ENCODE measurements around the gene MYO9A.

Gene MYO9A

DNA sequence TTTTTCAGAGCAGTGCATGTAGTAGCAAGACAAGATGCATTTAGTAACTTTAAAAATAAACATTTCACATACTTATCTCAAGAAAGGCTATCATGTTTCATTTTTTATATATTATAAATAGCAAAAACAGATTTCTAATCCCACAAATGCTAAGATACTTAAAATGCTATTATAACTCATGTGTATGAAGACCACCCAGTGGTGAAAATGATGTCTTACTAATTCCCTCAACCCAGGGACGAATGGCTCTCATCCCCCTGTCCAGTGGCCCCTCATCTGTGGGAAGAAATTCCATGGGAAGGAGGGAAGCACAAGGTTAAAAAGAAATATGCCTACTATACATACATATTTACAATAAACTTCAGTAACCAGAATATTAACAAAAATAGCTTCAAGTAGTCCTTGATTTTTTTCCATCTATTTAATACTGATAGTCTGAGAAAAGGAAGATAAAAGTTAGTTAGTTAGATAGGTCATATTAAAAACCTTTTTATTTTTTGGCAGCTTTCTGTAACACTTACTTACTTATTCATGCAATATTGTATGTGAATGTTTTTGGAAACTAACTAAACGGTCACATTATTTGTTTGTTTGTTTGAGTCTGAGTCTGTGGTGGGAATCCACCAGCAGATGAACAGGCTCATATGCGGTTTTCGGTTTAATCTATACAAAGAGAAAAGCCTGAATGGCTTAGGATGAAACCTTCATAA lies 292.8 kb downstream of the MYO9A start:
- no peak overlapping the region for H3K4me2 ChIP-seq (ENCODE audit: low read length)
- no peak overlapping the region for H3K9ac ChIP-seq (ENCODE audit: low read depth, low read length)
- peaks cover 72% of the 10 kb centered on the region for H3K36me3 ChIP-seq (ENCODE audit: insufficient read depth, low read length)
- H3K4me3 ChIP-seq (ENCODE audit: low read length): no peak overlapping the region
- H3K9me3 ChIP-seq (replicated peaks; ENCODE audit: low read length): peaks cover 19% of the 10 kb centered on the region
- no peaks in the 10 kb centered on the region for H3K27me3 ChIP-seq (ENCODE audit: control insufficient read depth, insufficient read depth, low read length)
- H3K4me1 ChIP-seq (ENCODE audit: control insufficient read depth, insufficient read depth, low read length): no peaks in the 10 kb centered on the region

DNA sequence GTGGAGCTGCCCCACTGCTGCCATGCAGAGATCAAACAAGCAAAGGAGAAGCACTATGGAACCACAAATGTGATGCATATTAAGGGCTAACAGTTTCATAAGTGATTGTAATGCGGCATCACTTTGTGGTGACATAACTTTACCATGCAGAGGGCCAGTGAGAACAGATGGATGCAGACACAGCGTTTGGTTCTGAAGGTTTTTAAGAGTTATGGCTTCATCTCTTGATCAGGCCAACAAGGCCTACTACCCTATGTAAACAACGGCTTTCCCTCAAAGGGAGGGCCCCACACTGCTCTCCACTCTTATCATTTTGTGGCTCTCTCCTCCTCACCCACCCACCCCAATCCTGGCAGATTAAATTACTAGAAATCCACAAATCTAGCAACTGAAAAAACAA lies 294.1 kb downstream of the MYO9A start:
- H3K36me3 ChIP-seq (ENCODE audit: insufficient read depth, low read length): peaks cover 74% of the 10 kb centered on the region
- H3K9ac ChIP-seq (ENCODE audit: low read depth, low read length): no peak overlapping the region
- no peak overlapping the region for H3K4me2 ChIP-seq (ENCODE audit: low read length)
- no peaks in the 10 kb centered on the region for H3K4me1 ChIP-seq (ENCODE audit: control insufficient read depth, insufficient read depth, low read length)
- peaks cover 25% of the 10 kb centered on the region for H3K9me3 ChIP-seq (replicated peaks; ENCODE audit: low read length)
- H3K4me3 ChIP-seq (ENCODE audit: low read length): no peak overlapping the region
- H3K27me3 ChIP-seq (ENCODE audit: control insufficient read depth, insufficient read depth, low read length): no peaks in the 10 kb centered on the region

DNA sequence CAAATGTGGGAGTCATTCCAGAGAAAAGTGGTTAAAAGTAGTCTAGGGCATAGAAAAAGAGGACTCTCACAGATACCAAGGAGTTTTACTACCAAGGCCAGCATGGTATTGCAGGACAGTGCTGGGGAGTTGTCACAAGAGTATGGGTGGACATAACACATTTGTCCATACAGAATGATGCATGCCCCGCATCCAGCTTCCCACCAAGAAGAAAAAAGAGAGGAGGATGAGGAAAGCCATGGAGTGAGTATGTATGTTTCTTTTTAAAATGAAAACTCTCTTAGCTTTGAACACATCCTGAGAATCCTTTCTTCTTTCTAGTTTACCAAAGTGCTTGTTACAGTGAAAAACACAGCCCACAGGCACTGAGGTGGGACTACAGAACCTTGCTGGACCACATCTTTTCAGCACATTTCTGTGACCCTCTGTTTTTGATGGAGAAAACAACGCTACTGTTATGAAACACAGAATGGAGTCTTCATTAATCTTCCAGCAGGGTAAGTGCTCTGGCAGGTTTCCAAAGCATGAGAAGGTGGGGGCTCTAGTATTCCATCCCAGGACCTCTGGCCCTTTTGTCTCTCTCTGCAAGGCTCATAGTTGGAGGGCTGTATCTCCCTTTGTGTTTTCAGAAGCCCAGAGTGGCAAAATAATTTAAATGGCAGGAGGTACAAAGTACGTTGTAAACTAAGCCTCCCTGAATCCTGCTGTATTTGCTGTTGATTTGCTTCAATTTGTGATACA lies 294.9 kb downstream of the MYO9A start:
- Histone ChIP-seq H3K36me3 (ENCODE audit: insufficient read depth, low read length) (peaks cover 67% of the 10 kb centered on the region), H3K4me1 (ENCODE audit: control insufficient read depth, insufficient read depth, low read length) (no peaks in the 10 kb centered on the region), H3K4me3 (ENCODE audit: low read length) (no peak overlapping the region), H3K27me3 (ENCODE audit: control insufficient read depth, insufficient read depth, low read length) (no peaks in the 10 kb centered on the region), H3K4me2 (ENCODE audit: low read length) (no peak overlapping the region), H3K9me3 (replicated peaks; ENCODE audit: low read length) (peaks cover 25% of the 10 kb centered on the region), H3K9ac (ENCODE audit: low read depth, low read length) (no peak overlapping the region)

DNA sequence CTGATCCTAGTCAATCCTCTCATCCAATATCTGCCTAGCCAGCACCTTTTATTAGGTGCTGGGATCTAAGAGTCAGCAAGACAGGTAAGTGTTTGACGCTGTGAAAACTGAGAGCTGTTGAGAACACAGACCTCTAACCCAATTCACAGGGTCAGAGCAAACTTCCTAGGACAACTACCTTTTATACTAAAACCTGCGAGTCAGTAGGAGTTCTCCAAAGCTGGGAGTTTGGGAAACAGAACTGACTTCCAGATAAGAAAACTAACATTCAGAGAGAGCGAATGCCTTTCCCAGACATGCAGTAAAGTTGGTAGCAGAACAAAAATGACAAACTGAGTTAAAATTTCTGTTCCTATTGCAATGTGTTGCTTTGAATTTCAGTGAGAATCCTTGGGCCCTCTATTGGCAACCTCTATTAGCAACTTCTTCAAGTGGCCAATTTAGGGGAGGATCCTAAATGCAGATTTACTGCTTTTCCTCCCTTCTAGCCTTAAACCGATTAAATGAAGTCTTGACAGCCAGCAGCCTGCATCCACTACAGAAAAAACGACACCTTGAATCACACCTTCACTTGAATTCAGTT lies 296.3 kb downstream of the MYO9A start:
- H3K9ac ChIP-seq (ENCODE audit: low read depth, low read length): no peak overlapping the region
- peaks cover 53% of the 10 kb centered on the region for H3K36me3 ChIP-seq (ENCODE audit: insufficient read depth, low read length)
- H3K4me2 ChIP-seq (ENCODE audit: low read length): no peak overlapping the region
- peaks cover 25% of the 10 kb centered on the region for H3K9me3 ChIP-seq (replicated peaks; ENCODE audit: low read length)
- no peak overlapping the region for H3K4me3 ChIP-seq (ENCODE audit: low read length)
- H3K4me1 ChIP-seq (ENCODE audit: control insufficient read depth, insufficient read depth, low read length): no peaks in the 10 kb centered on the region
- H3K27me3 ChIP-seq (ENCODE audit: control insufficient read depth, insufficient read depth, low read length): no peaks in the 10 kb centered on the region

DNA sequence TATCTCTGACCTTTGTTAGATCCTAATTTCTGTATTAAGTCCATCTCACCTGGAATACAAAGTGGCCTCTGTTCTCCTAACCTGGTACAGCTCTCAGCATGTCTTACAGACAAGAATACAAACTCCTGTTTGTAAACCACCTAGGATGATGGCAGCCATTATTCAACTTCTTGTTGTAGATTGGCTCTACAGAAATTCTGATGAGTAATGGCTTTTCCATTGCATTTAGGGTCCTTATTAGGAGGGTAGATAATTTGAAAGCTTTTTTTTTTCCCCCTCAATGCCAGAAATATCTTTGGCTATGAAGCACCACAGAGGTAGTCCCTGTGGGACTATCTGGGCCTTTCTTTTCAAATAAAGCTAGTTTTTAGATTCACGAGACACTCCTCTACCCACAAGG lies 297.8 kb downstream of the MYO9A start:
- Histone ChIP-seq H3K36me3 (ENCODE audit: insufficient read depth, low read length) (peaks cover 41% of the 10 kb centered on the region), H3K9ac (ENCODE audit: low read depth, low read length) (no peak overlapping the region), H3K4me1 (ENCODE audit: control insufficient read depth, insufficient read depth, low read length) (no peaks in the 10 kb centered on the region), H3K4me2 (ENCODE audit: low read length) (no peak overlapping the region), H3K27me3 (ENCODE audit: control insufficient read depth, insufficient read depth, low read length) (no peaks in the 10 kb centered on the region), H3K4me3 (ENCODE audit: low read length) (no peak overlapping the region), H3K9me3 (replicated peaks; ENCODE audit: low read length) (peaks cover 25% of the 10 kb centered on the region)

DNA sequence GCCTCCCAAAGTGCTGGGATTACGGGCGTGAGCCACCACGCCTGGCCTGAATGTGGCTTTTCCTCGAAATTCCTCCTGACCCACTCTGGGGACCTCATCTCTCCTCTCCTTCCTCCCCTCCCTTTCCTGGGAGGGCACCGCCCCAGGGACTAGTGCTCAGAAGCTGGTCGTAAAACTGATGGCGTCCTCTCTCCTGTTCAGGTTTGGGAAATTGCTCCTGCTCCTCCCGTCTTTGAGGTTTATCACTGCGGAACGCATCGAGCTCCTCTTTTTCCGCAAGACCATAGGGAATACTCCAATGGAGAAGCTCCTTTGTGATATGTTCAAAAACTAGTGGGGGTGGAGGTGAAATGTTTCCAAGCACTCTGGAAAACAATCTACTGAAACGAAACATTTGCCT lies 300.6 kb downstream of the MYO9A start:
- no peaks in the 10 kb centered on the region for H3K27me3 ChIP-seq (ENCODE audit: control insufficient read depth, insufficient read depth, low read length)

DNA sequence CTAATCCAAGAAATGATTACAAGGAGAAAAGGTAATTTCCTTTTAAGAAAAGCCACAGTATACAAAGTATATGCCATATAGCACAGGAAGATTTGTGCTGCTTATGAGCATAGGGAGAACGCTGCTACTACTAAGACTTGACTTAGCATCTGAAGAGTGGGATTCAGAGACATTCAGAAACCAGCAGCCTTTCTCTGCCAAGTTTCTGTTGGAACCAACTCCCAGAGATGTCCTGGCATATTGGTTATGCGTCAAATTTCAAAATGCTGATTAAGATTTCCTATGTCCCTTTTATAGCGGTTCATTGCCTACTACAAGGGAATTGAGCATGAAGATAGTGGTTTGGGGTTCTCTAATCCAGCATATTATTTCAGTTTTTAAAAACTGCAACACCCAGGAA lies 302.6 kb downstream of the MYO9A start:
- Histone ChIP-seq H3K4me2 (ENCODE audit: low read length) (no peak overlapping the region), H3K4me1 (ENCODE audit: control insufficient read depth, insufficient read depth, low read length) (no peaks in the 10 kb centered on the region), H3K4me3 (ENCODE audit: low read length) (no peak overlapping the region), H3K9me3 (replicated peaks; ENCODE audit: low read length) (peaks cover 7% of the 10 kb centered on the region), H3K27me3 (ENCODE audit: control insufficient read depth, insufficient read depth, low read length) (no peaks in the 10 kb centered on the region), H3K36me3 (ENCODE audit: insufficient read depth, low read length) (peaks cover 12% of the 10 kb centered on the region), H3K9ac (ENCODE audit: low read depth, low read length) (no peak overlapping the region)

More for the DNA sequence above, 300.6 kb downstream of the MYO9A start:
- H3K9me3 ChIP-seq (replicated peaks; ENCODE audit: low read length): peaks cover 17% of the 10 kb centered on the region
- no peak overlapping the region for H3K9ac ChIP-seq (ENCODE audit: low read depth, low read length)
- no peak overlapping the region for H3K4me3 ChIP-seq (ENCODE audit: low read length)
- no peaks in the 10 kb centered on the region for H3K4me1 ChIP-seq (ENCODE audit: control insufficient read depth, insufficient read depth, low read length)
- peaks cover 23% of the 10 kb centered on the region for H3K36me3 ChIP-seq (ENCODE audit: insufficient read depth, low read length)
- no peak overlapping the region for H3K4me2 ChIP-seq (ENCODE audit: low read length)

DNA sequence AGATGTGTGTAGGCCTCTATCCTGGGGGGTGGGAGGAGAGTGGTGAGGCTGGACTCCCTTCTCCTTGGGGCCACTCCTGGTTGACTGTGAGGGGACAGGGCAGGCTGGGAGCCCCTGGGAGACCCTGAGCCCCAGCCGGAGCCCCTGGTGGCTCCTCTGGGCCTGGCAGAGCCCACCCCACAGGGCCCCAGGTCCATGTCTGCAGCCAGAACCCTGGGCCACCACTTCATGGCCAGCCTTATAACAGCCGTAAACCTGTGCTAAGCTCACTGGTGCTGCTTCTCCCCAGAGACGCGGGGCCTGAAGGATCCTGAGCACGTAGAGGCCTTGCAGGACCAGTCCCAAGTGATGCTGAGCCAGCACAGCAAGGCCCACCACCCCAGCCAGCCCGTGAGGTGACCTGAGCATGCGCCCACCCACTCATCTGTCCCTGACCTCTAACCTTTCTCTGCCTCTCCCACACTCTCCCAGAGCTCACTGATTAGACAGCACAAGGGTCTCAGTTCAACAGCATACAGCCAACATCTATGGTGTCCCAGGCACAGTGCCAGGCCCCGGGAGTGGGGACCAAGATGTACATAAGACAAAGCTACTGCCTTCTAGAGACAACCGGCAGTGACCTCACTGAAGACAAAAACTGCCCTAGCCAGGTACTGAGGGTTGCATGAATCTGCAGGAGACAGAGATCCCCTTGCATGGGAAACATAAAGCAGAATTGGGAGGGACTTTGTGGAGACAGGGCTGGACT lies 304.1 kb downstream of the MYO9A start:
- no peaks in the 10 kb centered on the region for H3K9me3 ChIP-seq (replicated peaks; ENCODE audit: low read length)
- H3K9ac ChIP-seq (ENCODE audit: low read depth, low read length): no peak overlapping the region
- no peak overlapping the region for H3K4me3 ChIP-seq (ENCODE audit: low read length)
- H3K36me3 ChIP-seq (ENCODE audit: insufficient read depth, low read length): peaks cover 1% of the 10 kb centered on the region
- H3K4me2 ChIP-seq (ENCODE audit: low read length): no peak overlapping the region
- no peaks in the 10 kb centered on the region for H3K27me3 ChIP-seq (ENCODE audit: control insufficient read depth, insufficient read depth, low read length)
- H3K4me1 ChIP-seq (ENCODE audit: control insufficient read depth, insufficient read depth, low read length): no peaks in the 10 kb centered on the region

DNA sequence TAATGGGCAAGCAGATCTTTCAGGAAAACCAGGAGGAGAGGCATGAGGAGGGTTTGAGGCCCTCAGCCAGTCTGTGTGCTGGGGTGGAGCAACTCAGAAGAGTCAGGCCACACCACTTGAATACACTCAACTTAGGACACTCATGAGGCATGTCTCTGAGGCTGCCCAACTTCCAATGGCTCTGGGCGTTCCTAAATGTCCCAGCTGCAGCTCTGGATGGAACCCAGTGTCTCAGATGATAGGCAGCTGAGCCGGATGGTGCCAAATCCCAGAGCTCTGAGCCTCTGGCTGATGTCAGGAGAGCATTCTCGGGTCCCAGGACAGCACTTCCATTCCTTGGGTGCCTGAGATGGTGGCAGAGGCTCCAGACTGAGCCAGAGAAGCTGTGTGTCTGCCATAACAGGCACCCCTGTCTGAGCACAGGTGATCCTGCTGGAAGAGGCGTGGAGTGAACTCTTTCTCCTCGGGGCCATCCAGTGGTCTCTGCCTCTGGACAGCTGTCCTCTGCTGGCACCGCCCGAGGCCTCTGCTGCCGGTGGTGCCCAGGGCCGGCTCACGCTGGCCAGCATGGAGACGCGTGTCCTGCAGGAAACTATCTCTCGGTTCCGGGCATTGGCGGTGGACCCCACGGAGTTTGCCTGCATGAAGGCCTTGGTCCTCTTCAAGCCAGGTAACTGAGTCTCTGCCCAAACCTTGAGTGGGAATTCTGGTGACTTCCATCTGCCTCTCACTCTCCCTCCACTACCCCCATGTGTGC lies 304.8 kb downstream of the MYO9A start:
- no peak overlapping the region for H3K9ac ChIP-seq (ENCODE audit: low read depth, low read length)
- no peak overlapping the region for H3K4me3 ChIP-seq (ENCODE audit: low read length)

DNA sequence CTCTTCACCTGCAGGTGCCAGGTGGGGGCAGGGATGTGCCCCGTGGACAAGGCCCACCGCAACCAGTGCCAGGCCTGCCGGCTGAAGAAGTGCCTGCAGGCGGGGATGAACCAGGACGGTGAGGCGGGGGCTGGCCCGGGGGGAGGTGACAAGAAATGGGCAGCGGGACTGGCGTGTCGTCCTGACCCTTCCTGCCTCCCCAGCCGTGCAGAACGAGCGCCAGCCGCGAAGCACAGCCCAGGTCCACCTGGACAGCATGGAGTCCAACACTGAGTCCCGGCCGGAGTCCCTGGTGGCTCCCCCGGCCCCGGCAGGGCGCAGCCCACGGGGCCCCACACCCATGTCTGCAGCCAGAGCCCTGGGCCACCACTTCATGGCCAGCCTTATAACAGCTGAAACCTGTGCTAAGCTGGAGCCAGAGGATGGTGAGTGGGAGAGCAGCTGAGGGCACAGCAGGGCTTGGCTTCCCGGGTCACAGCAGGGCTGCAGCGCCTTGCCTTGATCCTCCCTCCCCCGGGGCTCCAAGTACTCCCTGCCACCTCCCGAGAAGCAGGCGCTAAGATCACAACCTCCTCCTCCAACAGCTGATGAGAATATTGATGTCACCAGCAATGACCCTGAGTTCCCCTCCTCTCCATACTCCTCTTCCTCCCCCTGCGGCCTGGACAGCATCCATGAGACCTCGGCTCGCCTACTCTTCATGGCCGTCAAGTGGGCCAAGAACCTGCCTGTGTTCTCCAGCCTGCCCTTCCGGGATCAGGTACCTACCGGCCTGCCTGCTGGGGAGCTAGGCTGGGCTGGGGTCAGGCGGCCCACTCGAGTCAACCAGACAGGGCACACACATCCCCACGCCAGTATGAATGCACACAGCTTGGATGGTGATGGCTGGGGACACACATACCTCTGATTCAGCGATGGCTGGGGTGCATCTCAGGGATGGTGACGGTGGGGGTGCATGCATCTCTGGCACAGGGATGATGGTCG lies 305.9 kb downstream of the MYO9A start:
- H3K9me3 ChIP-seq (replicated peaks; ENCODE audit: low read length): no peaks in the 10 kb centered on the region
- peaks cover 12% of the 10 kb centered on the region for H3K4me1 ChIP-seq (ENCODE audit: control insufficient read depth, insufficient read depth, low read length)
- H3K27me3 ChIP-seq (ENCODE audit: control insufficient read depth, insufficient read depth, low read length): no peaks in the 10 kb centered on the region
- no peak overlapping the region for H3K9ac ChIP-seq (ENCODE audit: low read depth, low read length)
- no peak overlapping the region for H3K4me2 ChIP-seq (ENCODE audit: low read length)
- H3K4me3 ChIP-seq (ENCODE audit: low read length): no peak overlapping the region
- H3K36me3 ChIP-seq (ENCODE audit: insufficient read depth, low read length): no peaks in the 10 kb centered on the region

More for the DNA sequence above, 304.8 kb downstream of the MYO9A start:
- Histone ChIP-seq H3K36me3 (ENCODE audit: insufficient read depth, low read length) (no peaks in the 10 kb centered on the region), H3K4me1 (ENCODE audit: control insufficient read depth, insufficient read depth, low read length) (peaks cover 1% of the 10 kb centered on the region), H3K9me3 (replicated peaks; ENCODE audit: low read length) (no peaks in the 10 kb centered on the region), H3K27me3 (ENCODE audit: control insufficient read depth, insufficient read depth, low read length) (no peaks in the 10 kb centered on the region), H3K4me2 (ENCODE audit: low read length) (no peak overlapping the region)

Measured in skeletal muscle satellite cell (primary cell).